HL-60/S4 treated with retinoic acid at 250 ng/mL for 4 days and 3 days (cell line): ENCODE measurements around the gene IFT80.

Experiments used
- in situ Hi-C: fragments of 300-500 bp; cut with MboI; formaldehyde crosslinking; loops from 2 replicates; pipeline ENCODE4 v1.7.0; 2022; ENCODE audit warnings: low sequenced_read_pairs

IFT80 gene

DNA sequence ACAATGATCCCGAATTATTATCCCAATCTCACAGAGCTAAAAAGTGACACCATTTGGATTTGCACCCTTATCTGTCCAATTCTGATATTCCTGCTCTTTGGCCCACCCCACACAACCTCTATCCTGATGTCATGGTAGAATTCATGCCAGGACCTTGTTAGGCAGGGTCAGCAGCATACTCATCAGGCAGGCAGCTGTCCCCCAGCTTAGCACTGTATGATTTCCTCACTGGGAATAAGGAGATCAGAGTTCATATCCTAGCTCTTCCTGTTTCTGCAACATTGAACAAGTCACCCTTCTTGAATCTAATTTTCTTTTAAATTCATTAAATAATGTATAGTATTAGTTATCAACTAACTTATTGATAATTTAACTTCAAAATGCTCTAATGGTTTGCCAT lies 185.8 kb downstream of the IFT80 start:
- in situ Hi-C loops = no loop called here

DNA sequence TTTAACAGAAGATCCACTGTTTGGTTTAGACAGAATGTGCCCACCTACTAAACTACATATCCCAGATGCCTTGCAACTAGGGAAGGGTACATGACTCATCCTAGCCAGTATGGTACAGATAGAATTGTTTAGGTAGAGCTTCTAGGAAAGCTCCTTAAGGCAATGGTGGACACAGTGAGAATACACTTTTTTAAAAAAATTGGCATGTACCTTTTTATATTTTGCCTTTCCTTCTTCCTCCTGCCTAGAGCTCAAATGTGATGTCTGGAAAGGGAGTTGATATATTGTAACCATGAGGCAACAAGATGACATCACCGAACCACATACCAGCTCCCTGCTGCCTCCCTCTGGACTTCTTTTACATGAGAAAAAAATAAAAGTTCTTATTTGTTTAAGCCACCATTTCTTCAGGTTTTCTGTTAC lies 188.2 kb downstream of the IFT80 start:
- in situ Hi-C loops = no loop called here

- in situ Hi-C loops = no loop called here
Observed at GRCh38 chr3:160210341-160210740, 188.7 kb downstream of the IFT80 start.
